ENCODE data around the gene LCN6.

- TF ChIP-seq, protein P1, sequence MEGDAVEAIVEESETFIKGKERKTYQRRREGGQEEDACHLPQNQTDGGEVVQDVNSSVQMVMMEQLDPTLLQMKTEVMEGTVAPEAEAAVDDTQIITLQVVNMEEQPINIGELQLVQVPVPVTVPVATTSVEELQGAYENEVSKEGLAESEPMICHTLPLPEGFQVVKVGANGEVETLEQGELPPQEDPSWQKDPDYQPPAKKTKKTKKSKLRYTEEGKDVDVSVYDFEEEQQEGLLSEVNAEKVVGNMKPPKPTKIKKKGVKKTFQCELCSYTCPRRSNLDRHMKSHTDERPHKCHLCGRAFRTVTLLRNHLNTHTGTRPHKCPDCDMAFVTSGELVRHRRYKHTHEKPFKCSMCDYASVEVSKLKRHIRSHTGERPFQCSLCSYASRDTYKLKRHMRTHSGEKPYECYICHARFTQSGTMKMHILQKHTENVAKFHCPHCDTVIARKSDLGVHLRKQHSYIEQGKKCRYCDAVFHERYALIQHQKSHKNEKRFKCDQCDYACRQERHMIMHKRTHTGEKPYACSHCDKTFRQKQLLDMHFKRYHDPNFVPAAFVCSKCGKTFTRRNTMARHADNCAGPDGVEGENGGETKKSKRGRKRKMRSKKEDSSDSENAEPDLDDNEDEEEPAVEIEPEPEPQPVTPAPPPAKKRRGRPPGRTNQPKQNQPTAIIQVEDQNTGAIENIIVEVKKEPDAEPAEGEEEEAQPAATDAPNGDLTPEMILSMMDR (conservative IDR thresholded peaks at IDR 0.05; ENCODE audit: low read depth, low read length) = peak; percentile 45
- TF ChIP-seq POLR2A (IDR thresholded peaks at IDR 0.05; ENCODE audit: low read depth, low read length) (no peak), SMC3 (IDR thresholded peaks at IDR 0.05; ENCODE audit: low read depth, low read length) (no peak), FOS (IDR thresholded peaks at IDR 0.05; ENCODE audit: low read depth, low read length) (no peak), RCOR1 (IDR thresholded peaks at IDR 0.05; ENCODE audit: insufficient replicate concordance, low read length) (no peak), MAZ (IDR thresholded peaks at IDR 0.05; ENCODE audit: borderline replicate concordance, low read depth, low read length) (peak; percentile 42; the same call in 1 of the 2 replicates), RFX5 (IDR thresholded peaks at IDR 0.05; ENCODE audit: low read depth, low read length) (no peak), MAFK (IDR thresholded peaks at IDR 0.05; ENCODE audit: low read depth, low read length) (no peak), MXI1 (IDR thresholded peaks at IDR 0.05; ENCODE audit: borderline replicate concordance, low read depth, low read length) (no peak), RAD21 (IDR thresholded peaks at IDR 0.05; ENCODE audit: low read length) (peak; percentile 20; the same call in 1 of the 2 replicates), BHLHE40 (IDR thresholded peaks at IDR 0.05; ENCODE audit: low read depth, low read length) (no peak), CEBPB (IDR thresholded peaks at IDR 0.05; ENCODE audit: low read depth, low read length) (no peak), USF2 (IDR thresholded peaks at IDR 0.05; ENCODE audit: low read depth, low read length) (no peak)
Observed at GRCh38 chr9:136769710-136770191, 21.4 kb upstream of the LCN6 start.

All from IMR-90 (cell line).